GM12874 (cell line): ENCODE measurements around the gene DIPK1B.

ENCODE experiments used
- TF ChIP-seq, protein P1 (sequence below): IDR thresholded peaks from 2 replicates; pipeline ENCODE4 v1.5.1; 2011; ENCODE audit warnings: low read depth, mild to moderate bottlenecking, control low read depth, low read length, moderate library complexity; ENCODE audit not compliant: insufficient read depth

The DIPK1B gene

DNA sequence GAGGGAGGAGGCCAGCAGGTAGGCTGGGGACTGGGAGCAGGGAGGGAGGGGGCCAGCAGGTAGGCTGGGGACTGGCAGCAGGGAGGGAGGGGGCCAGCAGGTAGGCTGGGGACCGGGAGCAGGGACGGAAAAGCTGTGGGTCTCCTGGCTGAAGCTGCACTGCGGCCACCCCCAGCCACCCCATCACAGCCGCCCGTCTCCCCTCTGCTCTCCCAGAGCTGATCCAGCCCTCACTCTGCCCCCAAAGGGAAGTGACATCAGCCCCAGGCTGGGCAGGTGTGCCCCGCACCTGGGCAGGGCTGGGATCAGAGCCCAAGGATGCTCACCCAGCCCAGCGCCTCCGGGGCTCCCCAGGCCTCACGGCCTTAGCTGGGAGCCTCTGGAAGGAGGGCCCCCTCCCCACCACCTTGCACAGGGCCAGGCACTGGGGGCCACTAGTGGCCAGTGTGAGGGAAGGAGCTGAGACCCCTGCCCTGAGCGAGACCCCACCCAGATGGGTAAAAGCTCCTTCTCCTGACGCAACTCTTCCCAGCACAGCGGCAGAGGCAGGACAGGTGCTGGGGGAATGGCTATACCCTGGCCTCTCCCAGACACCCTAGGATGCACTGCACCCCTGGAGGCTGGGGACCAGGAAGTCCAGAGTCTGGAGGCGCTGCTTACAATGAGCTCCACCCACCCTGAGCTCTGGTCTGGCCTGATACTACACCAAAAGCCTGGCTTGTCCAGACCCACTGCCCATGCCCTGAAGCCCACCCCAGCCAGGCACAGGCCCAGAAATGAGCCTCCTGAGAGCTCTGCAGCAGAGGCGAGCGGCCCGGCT lies 36.7 kb upstream of the DIPK1B start:
- TF ChIP-seq, protein P1, sequence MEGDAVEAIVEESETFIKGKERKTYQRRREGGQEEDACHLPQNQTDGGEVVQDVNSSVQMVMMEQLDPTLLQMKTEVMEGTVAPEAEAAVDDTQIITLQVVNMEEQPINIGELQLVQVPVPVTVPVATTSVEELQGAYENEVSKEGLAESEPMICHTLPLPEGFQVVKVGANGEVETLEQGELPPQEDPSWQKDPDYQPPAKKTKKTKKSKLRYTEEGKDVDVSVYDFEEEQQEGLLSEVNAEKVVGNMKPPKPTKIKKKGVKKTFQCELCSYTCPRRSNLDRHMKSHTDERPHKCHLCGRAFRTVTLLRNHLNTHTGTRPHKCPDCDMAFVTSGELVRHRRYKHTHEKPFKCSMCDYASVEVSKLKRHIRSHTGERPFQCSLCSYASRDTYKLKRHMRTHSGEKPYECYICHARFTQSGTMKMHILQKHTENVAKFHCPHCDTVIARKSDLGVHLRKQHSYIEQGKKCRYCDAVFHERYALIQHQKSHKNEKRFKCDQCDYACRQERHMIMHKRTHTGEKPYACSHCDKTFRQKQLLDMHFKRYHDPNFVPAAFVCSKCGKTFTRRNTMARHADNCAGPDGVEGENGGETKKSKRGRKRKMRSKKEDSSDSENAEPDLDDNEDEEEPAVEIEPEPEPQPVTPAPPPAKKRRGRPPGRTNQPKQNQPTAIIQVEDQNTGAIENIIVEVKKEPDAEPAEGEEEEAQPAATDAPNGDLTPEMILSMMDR = no peak

DNA sequence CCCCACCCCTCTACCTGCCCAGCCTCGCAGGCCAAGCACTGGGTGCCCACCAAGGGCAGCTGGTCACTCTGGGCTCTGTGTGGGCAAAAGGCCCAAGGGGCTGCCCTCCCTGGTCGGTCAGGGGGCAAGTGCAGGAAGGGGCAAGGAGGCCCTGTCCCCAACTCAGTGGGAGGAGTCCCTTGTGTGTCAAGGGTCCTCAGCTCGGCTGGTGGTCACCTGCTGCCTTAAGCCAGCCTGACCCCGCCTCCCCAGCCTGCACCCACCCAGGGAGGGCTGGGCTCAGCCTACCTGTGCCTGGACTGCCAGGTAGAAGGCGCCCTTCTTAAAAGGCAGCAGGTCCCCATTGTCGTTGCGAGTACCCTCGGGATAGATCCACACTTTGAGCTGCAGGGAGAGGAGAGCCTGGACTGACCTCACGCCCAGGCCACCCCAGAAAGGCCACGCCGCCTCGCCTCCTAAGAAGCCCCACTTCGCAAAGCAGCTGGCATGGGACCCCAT lies 36.0 kb upstream of the DIPK1B start:
- TF ChIP-seq, protein P1 = no peak

DNA sequence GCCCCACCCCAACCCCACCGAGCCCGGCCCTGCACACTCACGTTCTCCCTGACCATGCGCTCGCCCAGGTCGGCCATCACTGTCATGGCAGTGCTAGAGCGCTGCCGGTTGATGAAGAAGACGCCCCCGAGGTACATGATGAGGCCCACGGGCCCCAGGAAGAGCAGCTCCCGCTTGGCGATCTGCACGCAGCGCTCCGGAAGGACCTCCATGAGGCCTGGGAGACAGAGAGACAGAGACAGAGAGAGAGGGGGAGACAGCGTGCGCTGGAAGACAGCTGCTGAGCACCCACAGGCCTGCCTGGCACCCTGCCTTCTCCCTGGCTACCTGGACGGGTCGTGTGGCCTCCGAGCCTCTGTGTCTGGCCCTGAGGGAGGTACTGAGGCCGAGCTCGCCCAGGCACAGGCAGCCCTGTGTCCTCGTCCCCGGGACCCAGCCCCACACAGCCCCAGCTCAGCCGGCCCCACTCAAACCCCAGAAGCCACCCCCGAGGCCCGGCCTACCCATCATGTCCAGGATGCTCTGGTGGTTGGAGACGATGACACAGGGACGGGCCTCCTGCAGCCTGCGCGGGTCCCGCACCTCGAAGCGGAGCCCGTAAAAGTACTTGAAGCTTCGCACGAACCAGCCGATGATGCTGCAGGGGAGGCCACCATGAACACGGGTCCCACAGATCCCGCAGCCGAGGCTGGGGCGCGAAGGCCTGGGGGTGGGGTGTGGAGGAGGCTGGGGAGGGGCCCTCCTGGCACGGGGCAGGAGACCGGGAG lies 35.3 kb upstream of the DIPK1B start:
- TF ChIP-seq, protein P1 = no peak

DNA sequence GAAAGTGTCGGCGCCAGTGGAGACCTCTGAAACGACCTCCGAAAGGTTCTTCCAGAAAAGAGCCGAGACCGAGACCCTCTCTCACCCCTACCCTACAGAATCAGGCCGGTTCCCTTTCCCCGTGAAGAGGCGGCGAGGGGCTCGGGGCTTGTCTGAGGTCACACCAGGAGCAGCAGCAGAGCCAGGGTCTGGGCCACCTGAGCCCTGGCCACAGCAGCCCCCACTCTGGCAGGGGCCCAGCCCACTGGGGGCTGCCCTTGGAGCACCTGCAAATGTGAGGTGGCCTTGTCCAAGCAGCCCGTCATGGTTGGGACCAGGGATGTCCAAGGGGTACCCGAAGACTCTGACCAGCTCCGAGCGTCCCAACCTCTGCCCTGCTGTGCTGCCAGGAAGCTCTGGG lies 34.3 kb upstream of the DIPK1B start:
- TF ChIP-seq, protein P1 = no peak

DNA sequence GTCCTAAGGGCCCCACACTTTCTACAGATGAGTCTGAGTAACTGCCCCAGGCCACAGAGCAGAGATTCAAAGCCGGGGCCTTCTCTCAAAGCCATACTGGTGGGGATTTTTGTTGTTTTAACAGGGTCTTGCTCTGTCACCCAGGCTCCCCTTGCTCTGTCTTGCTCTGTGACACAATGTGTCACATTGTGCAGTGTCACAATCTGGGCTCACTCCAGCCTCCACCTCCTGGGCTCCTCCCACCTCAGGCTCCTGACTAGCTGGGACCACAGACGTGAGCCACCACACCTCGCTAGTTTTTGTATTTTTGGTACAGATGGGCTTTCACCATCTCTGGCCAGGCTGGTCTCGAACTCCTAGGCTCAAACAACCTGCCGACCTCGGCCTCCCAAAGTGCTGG lies 33.7 kb upstream of the DIPK1B start:
- TF ChIP-seq, protein P1 = no peak

DNA sequence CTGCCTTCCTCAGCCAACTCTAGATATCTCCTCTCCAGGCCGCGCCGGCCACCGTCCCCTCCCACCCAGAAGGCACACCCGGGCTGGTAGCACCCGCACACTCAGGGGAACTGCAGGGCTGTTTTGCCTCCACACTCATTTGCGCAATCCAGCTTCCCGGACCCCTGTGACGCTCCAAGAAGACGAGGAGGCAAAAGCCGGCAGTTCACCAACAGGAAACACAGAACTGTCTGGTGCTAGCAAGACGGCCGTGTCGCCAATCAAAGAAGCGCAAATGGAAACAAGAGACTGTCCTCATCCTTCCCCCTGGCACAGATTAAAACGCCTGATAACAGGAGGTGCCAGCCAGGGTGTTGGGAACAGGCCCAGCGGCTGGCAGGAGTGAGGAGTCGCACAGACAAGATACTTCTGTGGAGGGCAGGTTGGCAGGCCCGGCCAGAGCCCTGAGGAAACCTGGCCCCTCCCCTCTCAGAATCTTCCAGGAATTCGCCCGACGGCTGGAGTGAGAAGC lies 32.9 kb upstream of the DIPK1B start:
- TF ChIP-seq, protein P1 = no peak

DNA sequence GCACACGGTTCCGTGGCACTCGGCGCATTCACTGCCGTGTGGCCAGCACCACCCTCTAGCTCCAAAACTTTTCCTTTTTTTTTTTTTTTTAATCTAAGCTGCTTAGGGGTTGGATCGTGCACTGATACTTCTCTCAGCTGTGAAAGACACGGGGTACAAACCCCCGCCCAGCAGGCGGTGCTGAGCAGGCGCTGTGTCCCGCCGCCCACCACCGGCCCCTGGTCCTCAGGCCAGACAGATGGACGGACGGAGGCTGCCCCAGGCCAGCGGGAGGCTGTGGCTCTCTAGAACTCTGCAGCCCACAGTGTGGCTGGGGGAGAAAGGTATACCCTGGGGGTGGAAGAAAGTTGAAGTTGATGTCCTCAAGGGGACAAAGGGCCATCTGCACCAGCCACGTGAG lies 31.3 kb upstream of the DIPK1B start:
- TF ChIP-seq, protein P1 = no peak
